HepG2 (cell line): ENCODE results near the gene LRBA. TPM values are rescaled to one million over a fixed set of nuclear protein-coding genes. Genes with fewer than 3 reads are reported as not detected.

ENCODE experiments used
- ATAC-seq: fragments of 200-7000 bp; cut with Tn5 transposase; 3 replicates; pipeline ENCODE4 v1.9.1; 2020; ENCODE audit warnings: mild to moderate bottlenecking, moderate library complexity
- BruUV-seq: library from RNA; stranded (reverse); fragments of 400-500 nt; replicated peaks from 2 replicates; lab custom pipeline; 2021; lab: Mats Ljungman, UMichigan
- CTCF ChIA-PET: fragments of 300-600 bp; formaldehyde crosslinking; extraction: SDS; loops from one replicate; lab custom pipeline; 2021; ENCODE audit warnings: low total read pairs, inconsistent platforms, low intra/inter-chr PET ratio; lab: Yijun Ruan, JAX
- POLR2A ChIA-PET: fragments of 350-600 bp; sonication (Branson Sonifier 250); formaldehyde crosslinking; loops from one replicate; lab custom pipeline; 2020; ENCODE audit warnings: antibody characterized with exemption, inconsistent platforms; lab: Yijun Ruan, JAX
- DNase-seq: peaks from one replicate; pipeline ENCODE4 v3.0.0-alpha.2; 2015; ENCODE audit warnings: low spot score
- FAIRE-seq: peaks from 3 replicates; lab custom pipeline; 2011; peaks lifted over from hg19 to GRCh38; lab: Jason Lieb, UNC
- H2AFZ ChIP-seq: one replicate; pipeline ENCODE4 v1.6.1; 2011; ENCODE audit warnings: low read length, inconsistent platforms
- H3K27ac ChIP-seq: fragments of 300-600 bp; 3 replicates; pipeline ENCODE4 v1.8.0; 2011; ENCODE audit warnings: mixed run types, mild to moderate bottlenecking, mixed read lengths, low read length, inconsistent platforms; ENCODE audit not compliant: insufficient read depth; ENCODE audit errors: extremely low read length
- H3K27me3 ChIP-seq, 2 experiments: fragments of 200-600 bp in 1 of 2; 2 replicates in 1 of 2; 3 replicates in 1 of 2; pipeline versions ENCODE4 v1.6.0 to v1.8.0; 2011; ENCODE audit warnings: low read length in 2 of 2, mild to moderate bottlenecking in 2 of 2, moderate library complexity in 2 of 2, inconsistent platforms in 1 of 2; ENCODE audit not compliant: insufficient read depth in 2 of 2, control insufficient read depth in 1 of 2
- H3K36me3 ChIP-seq, 2 experiments: fragments of 200-600 bp in 1 of 2; replicated peaks in 1 of 2; 2 replicates in 1 of 2; 3 replicates in 1 of 2; pipeline versions ENCODE4 v1.5.1 to v1.8.0; 2011; ENCODE audit warnings: low read length in 2 of 2, inconsistent platforms in 1 of 2; ENCODE audit not compliant: insufficient read depth in 2 of 2, control insufficient read depth in 1 of 2
- H3K4me1 ChIP-seq: 2 replicates; pipeline ENCODE4 v1.5.1; 2012; ENCODE audit warnings: low read length, inconsistent platforms; ENCODE audit not compliant: insufficient read depth
- H3K4me2 ChIP-seq: 2 replicates; pipeline ENCODE4 v1.6.0; 2011; ENCODE audit warnings: low read depth, low read length, inconsistent platforms
- H3K4me3 ChIP-seq, 3 experiments: fragments of 200-600 bp in 1 of 3; sonication (generic), shearing (Covaris generic) in 1 of 3; replicated peaks in 1 of 3; 2 replicates each; pipeline ENCODE4 v1.5.1; 2011 to 2016; ENCODE audit warnings: low read length in 3 of 3, inconsistent platforms in 2 of 3, low read depth in 2 of 3, mild to moderate bottlenecking in 2 of 3, control low read depth in 1 of 3, mixed read lengths in 1 of 3; ENCODE audit not compliant: insufficient read depth in 1 of 3
- H3K79me2 ChIP-seq: one replicate; pipeline ENCODE4 v1.6.1; 2011; ENCODE audit warnings: low read length, inconsistent platforms; ENCODE audit not compliant: insufficient read depth
- H3K9ac ChIP-seq: 2 replicates; pipeline ENCODE4 v1.6.0; 2011; ENCODE audit warnings: mild to moderate bottlenecking, low read depth, low read length, inconsistent platforms; ENCODE audit not compliant: insufficient read depth
- H3K9me3 ChIP-seq: 2 replicates; pipeline ENCODE4 v1.5.1; 2012; ENCODE audit warnings: mild to moderate bottlenecking, low read length
- H4K20me1 ChIP-seq: 2 replicates; pipeline ENCODE4 v1.6.0; 2011; ENCODE audit warnings: inconsistent platforms, mild to moderate bottlenecking, low read length, moderate library complexity; ENCODE audit not compliant: insufficient read depth
- AFF4 ChIP-seq: sonication (generic); formaldehyde crosslinking; IDR thresholded peaks from 2 replicates; pipeline ENCODE4 v1.4.0; 2020; ENCODE audit warnings: missing genetic modification reagents
- HOXD1 ChIP-seq: sonication (generic); formaldehyde crosslinking; IDR thresholded peaks from 2 replicates; pipeline ENCODE4 v1.5.0; 2020; ENCODE audit warnings: missing genetic modification reagents
- MAFF ChIP-seq: IDR thresholded peaks from 2 replicates; pipeline ENCODE4 v1.6.1; 2011; ENCODE audit warnings: low read depth, low read length, improper control_type of control experiment
- MAFK ChIP-seq, 2 experiments: IDR thresholded peaks in 1 of 2; conservative IDR thresholded peaks in 1 of 2; 2 replicates each; pipeline ENCODE4 v1.6.1; 2011; ENCODE audit warnings: improper control_type of control experiment in 2 of 2, low read length in 2 of 2
- MEIS1 ChIP-seq: sonication (generic); formaldehyde crosslinking; IDR thresholded peaks from 2 replicates; pipeline ENCODE4 v1.9.0; 2021; ENCODE audit warnings: mild to moderate bottlenecking, missing genetic modification reagents, moderate library complexity, borderline replicate concordance
- MNT ChIP-seq: fragments of 450-650 bp; IDR thresholded peaks from 2 replicates; pipeline ENCODE4 v1.6.1; 2016
- SIN3A ChIP-seq: IDR thresholded peaks from 2 replicates; pipeline ENCODE4 v1.6.1; 2011; ENCODE audit warnings: low read depth, mild to moderate bottlenecking, control low read depth, low read length, borderline replicate concordance
- TFAP4 ChIP-seq: sonication (generic); IDR thresholded peaks from 2 replicates; pipeline ENCODE4 v1.6.1; 2016; ENCODE audit warnings: low read depth, borderline replicate concordance
- ZNF577 ChIP-seq: sonication (generic); formaldehyde crosslinking; IDR thresholded peaks from 2 replicates; pipeline ENCODE4 v1.4.0; 2020; ENCODE audit warnings: mild to moderate bottlenecking, low read depth, missing genetic modification reagents, borderline replicate concordance
- ZNF7 ChIP-seq: IDR thresholded peaks from 2 replicates; pipeline ENCODE4 v1.6.1; 2016; ENCODE audit warnings: missing biosample characterization, missing genetic modification reagents
- ZNF776 ChIP-seq: sonication (generic); formaldehyde crosslinking; IDR thresholded peaks from 2 replicates; pipeline ENCODE4 v1.4.0; 2020; ENCODE audit warnings: mild to moderate bottlenecking, missing genetic modification reagents
- WGBS: methylation state at CpG from one replicate; pipeline ENCODE4 v1.1.6; 2017; ENCODE audit warnings: low lambda C conversion rate; 5-methylcytosine and 5-hydroxymethylcytosine counted together
- in situ Hi-C: cut with HindIII; loops from 2 replicates; pipeline ENCODE4 v1.10.0; 2017; ENCODE audit warnings: low pct_unique_long_range_greater_than_20kb; ENCODE audit not compliant: extremely low pct_ligation_motif_present
- intact Hi-C: fragments of 100-400 bp; cut with micrococcal nuclease; formaldehyde crosslinking; loops from one replicate; pipeline ENCODE4 v1.10.0; 2022; ENCODE audit not compliant: unreplicated experiment
- polyA plus RNA-seq, 8 experiments: library from polyadenylated mRNA; depleted of rRNA in 3 of 8; stranded (reverse) in 7 of 8; unstranded in 1 of 8; fragments of >200 nt; fragmentation: Illumina TruSeq in 4 of 8; extraction: Trizol in 4 of 8; gene quantifications; 2 replicates each; pipeline versions ENCODE4 v1.2.1 to v1.2.3, GENCODE V29; 2011 to 2016; ENCODE audit warnings: low read depth in 4 of 8, missing spikeins in 1 of 8, mixed read lengths in 1 of 8; ENCODE audit not compliant: insufficient read depth in 1 of 8
- total RNA-seq, 5 experiments: library from RNA; depleted of rRNA; stranded (reverse); fragments of >200 nt; fragmentation: Illumina TruSeq; extraction: Trizol; gene quantifications; 2 replicates each; pipeline ENCODE4 v1.2.3, GENCODE V29; 2016; ENCODE audit warnings: low read depth in 1 of 5

LRBA gene
- total and polyA plus RNA-seq, 2 of the 13 experiments (the other 11 are each of a cell fraction or from before 2014, with no cell fraction given) = 21.0 to 37.2 TPM

GRCh38 chr4:150369434-150370380 lies 645.4 kb downstream of the LRBA start:
- intact Hi-C loops (no loop called here), in situ Hi-C loops (no loop called here)
- Histone ChIP-seq H3K79me2 (no peaks in the 10 kb centered on the region), H3K9me3 (no peaks in the 10 kb centered on the region), H3K4me2 (no peak overlapping the region), H3K36me3 (no peaks in the 10 kb centered on the region), H2AFZ (no peak overlapping the region), H3K4me3 (no peak overlapping the region), H3K9ac (no peak overlapping the region), H3K4me1 (no peaks in the 10 kb centered on the region), H4K20me1 (no peaks in the 10 kb centered on the region), H3K27ac (no peak overlapping the region), H3K27me3 (no peaks in the 10 kb centered on the region)
- no TSS peak for BruUV-seq
- ATAC-seq (no peak), FAIRE-seq (no peak), DNase-seq (no peak)
- POLR2A ChIA-PET = no interaction called here
- no peak for TF ChIP-seq ZNF577 (CRISPR knock-in tag)
- peak; percentile 51; the same call in 1 of the 2 replicates for TF ChIP-seq MAFF
- TF ChIP-seq MAFK (conservative IDR thresholded peaks at IDR 0.05 in 1 of 2, IDR thresholded peaks at IDR 0.05 in 1 of 2; ENCODE audit: low read length in 2 of 2) = peak; percentile 1 to 80; a peak in 2 of 4 replicates
- CTCF ChIA-PET = no interaction called here
- 96% methylated on average over 3 of the region's 3 CpGs for WGBS

GRCh38 chr4:150368667-150369066 lies 646.4 kb downstream of the LRBA start:
- intact Hi-C loops (no loop called here), in situ Hi-C loops (no loop called here)
- no peak overlapping the region for H3K4me3 ChIP-seq
- H4K20me1 ChIP-seq = no peaks in the 10 kb centered on the region
- no peaks in the 10 kb centered on the region for H3K79me2 ChIP-seq
- no peaks in the 10 kb centered on the region for H3K4me1 ChIP-seq
- no peaks in the 10 kb centered on the region for H3K27me3 ChIP-seq
- H3K9ac ChIP-seq = no peak overlapping the region
- H3K9me3 ChIP-seq = no peaks in the 10 kb centered on the region
- DNase-seq = no peak
- no peaks in the 10 kb centered on the region for H3K36me3 ChIP-seq
- FAIRE-seq = no peak
- no peak overlapping the region for H3K4me2 ChIP-seq
- CTCF ChIA-PET = no interaction called here
- POLR2A ChIA-PET = no interaction called here
- no peak overlapping the region for H2AFZ ChIP-seq
- H3K27ac ChIP-seq = no peak overlapping the region
- no TSS peak for BruUV-seq
- ATAC-seq = no peak
- TF ChIP-seq ZNF7 (CRISPR knock-in tag) (no peak), AFF4 (CRISPR knock-in tag) (no peak), MEIS1 (CRISPR knock-in tag) (no peak), TFAP4 (no peak), MNT (no peak), HOXD1 (CRISPR knock-in tag) (no peak), SIN3A (no peak), ZNF776 (CRISPR knock-in tag) (no peak)
